Caco-2 (cell line): ENCODE measurements around the gene LPAR3. TPM values are rescaled to one million over a fixed set of nuclear protein-coding genes. Genes with fewer than 3 reads are reported as not detected.

Experiments used
- BruUV-seq: library from RNA; stranded (reverse); fragments of 400-500 nt; replicated peaks from 2 replicates; lab custom pipeline; 2021; lab: Mats Ljungman, UMichigan
- CTCF ChIA-PET: fragments of 300-600 bp; sonication (Branson Sonifier 250); formaldehyde crosslinking; loops from one replicate; lab custom pipeline; 2022; ENCODE audit warnings: antibody characterized with exemption; lab: Charles Lee
- POLR2A ChIA-PET: fragments of 300-600 bp; sonication (Branson Sonifier 250); formaldehyde crosslinking; loops from one replicate; lab custom pipeline; 2022; ENCODE audit warnings: antibody characterized with exemption; lab: Charles Lee
- DNase-seq, 2 experiments: peaks; one replicate each; pipeline versions ENCODE4 v3.0.0 to v3.0.0-alpha.2; 2020 to 2022
- H3K27me3 ChIP-seq: replicated peaks from 2 replicates; pipeline ENCODE4 v1.6.0; 2011; ENCODE audit warnings: low read length; ENCODE audit not compliant: control insufficient read depth, insufficient read depth
- H3K36me3 ChIP-seq: 2 replicates; pipeline ENCODE4 v1.5.1; 2011; ENCODE audit warnings: low read length; ENCODE audit not compliant: control insufficient read depth, insufficient read depth
- H3K4me1 ChIP-seq: fragments of 250-450 bp; sonication (Bioruptor Pico); 2 replicates; pipeline ENCODE4 v1.5.1; 2020; ENCODE audit warnings: mild to moderate bottlenecking
- H3K4me3 ChIP-seq: 2 replicates; pipeline ENCODE4 v1.5.1; 2011; ENCODE audit warnings: low read depth, mild to moderate bottlenecking, control low read depth, low read length
- H3K9me3 ChIP-seq: fragments of 250-450 bp; sonication (Bioruptor Pico); 2 replicates; pipeline ENCODE4 v1.5.1; 2020; ENCODE audit warnings: mild to moderate bottlenecking, moderate library complexity
- H3K27ac Mint-ChIP-seq: one replicate; pipeline ENCODE4 v1.8.0; 2022; ENCODE audit warnings: mixed read lengths; ENCODE audit not compliant: unreplicated experiment
- H3K27me3 Mint-ChIP-seq: one replicate; pipeline ENCODE4 v1.8.0; 2022; ENCODE audit warnings: mixed read lengths; ENCODE audit not compliant: insufficient read depth, unreplicated experiment
- H3K36me3 Mint-ChIP-seq: one replicate; pipeline ENCODE4 v1.8.0; 2022; ENCODE audit warnings: mild to moderate bottlenecking, mixed read lengths; ENCODE audit not compliant: insufficient read depth, unreplicated experiment
- H3K4me1 Mint-ChIP-seq: one replicate; pipeline ENCODE4 v1.8.0; 2022; ENCODE audit warnings: low read depth, mixed read lengths; ENCODE audit not compliant: unreplicated experiment
- H3K4me3 Mint-ChIP-seq: one replicate; pipeline ENCODE4 v1.8.0; 2022; ENCODE audit warnings: mild to moderate bottlenecking, moderate library complexity, mixed read lengths; ENCODE audit not compliant: unreplicated experiment
- H3K9me3 Mint-ChIP-seq: one replicate; pipeline ENCODE4 v1.8.0; 2022; ENCODE audit warnings: mixed read lengths; ENCODE audit not compliant: unreplicated experiment
- CTCF ChIP-seq, 2 experiments: fragments of 200-600 bp in 1 of 2; IDR thresholded peaks; 1 replicate in 1 of 2; 2 replicates in 1 of 2; pipeline versions ENCODE4 v1.5.1 to v1.8.0; 2011 to 2022; ENCODE audit warnings: antibody characterized with exemption in 1 of 2, control low read depth in 1 of 2, inconsistent platforms in 1 of 2, low read depth in 1 of 2, low read length in 1 of 2, mild to moderate bottlenecking in 1 of 2, moderate library complexity in 1 of 2; ENCODE audit not compliant: insufficient read depth in 1 of 2, severe bottlenecking in 1 of 2, unreplicated experiment in 1 of 2
- intact Hi-C: fragments of 100-400 bp; cut with micrococcal nuclease; formaldehyde crosslinking; loops from one replicate; pipeline ENCODE4 v1.10.0; 2022; ENCODE audit not compliant: unreplicated experiment
- total RNA-seq: library from RNA; stranded (reverse); gene quantifications from 2 replicates; pipeline ENCODE4 v1.2.3, GENCODE V29; 2022

LPAR3 gene
- total RNA-seq, 1 experiment from 2014 or later, result not detected

GRCh38 chr1:84929581-84929980 is 36.6 kb upstream of the LPAR3 start:
- peaks cover 21% of the 10 kb centered on the region for H3K27me3 Mint-ChIP-seq
- ChIA-PET CTCF (no interaction called here), POLR2A (no interaction called here)
- no peak overlapping the region for H3K27ac Mint-ChIP-seq
- H3K4me1 Mint-ChIP-seq, result no peaks in the 10 kb centered on the region
- no peaks in the 10 kb centered on the region for H3K9me3 Mint-ChIP-seq
- H3K4me3 ChIP-seq, result no peak overlapping the region
- DNase-seq, result no peak
- TF ChIP-seq CTCF (IDR thresholded peaks at IDR 0.05; ENCODE audit: insufficient read depth in 1 of 2, low read depth in 1 of 2, low read length in 1 of 2, severe bottlenecking in 1 of 2, unreplicated experiment in 1 of 2), result no peak
- no peaks in the 10 kb centered on the region for H3K9me3 ChIP-seq
- no TSS peak for BruUV-seq
- H3K4me1 ChIP-seq, result no peaks in the 10 kb centered on the region
- no peaks in the 10 kb centered on the region for H3K27me3 ChIP-seq
- intact Hi-C loops, result no loop called here
- H3K36me3 ChIP-seq, result no peaks in the 10 kb centered on the region
- no peaks in the 10 kb centered on the region for H3K36me3 Mint-ChIP-seq
- no peak overlapping the region for H3K4me3 Mint-ChIP-seq

- no peak overlapping the region for H3K4me3 Mint-ChIP-seq
- no peaks in the 10 kb centered on the region for H3K27me3 ChIP-seq
- H3K27me3 Mint-ChIP-seq, result peaks cover 21% of the 10 kb centered on the region
- no peaks in the 10 kb centered on the region for H3K9me3 Mint-ChIP-seq
- DNase-seq, result no peak
- TF ChIP-seq CTCF (IDR thresholded peaks at IDR 0.05; ENCODE audit: insufficient read depth in 1 of 2, low read depth in 1 of 2, low read length in 1 of 2, severe bottlenecking in 1 of 2, unreplicated experiment in 1 of 2), result no peak
- no peaks in the 10 kb centered on the region for H3K4me1 Mint-ChIP-seq
- no peaks in the 10 kb centered on the region for H3K36me3 Mint-ChIP-seq
- no peaks in the 10 kb centered on the region for H3K4me1 ChIP-seq
- intact Hi-C loops, result no loop called here
- no peak overlapping the region for H3K4me3 ChIP-seq
- H3K27ac Mint-ChIP-seq, result no peak overlapping the region
- ChIA-PET CTCF (no interaction called here), POLR2A (no interaction called here)
- BruUV-seq, result no TSS peak
- no peaks in the 10 kb centered on the region for H3K36me3 ChIP-seq
- no peaks in the 10 kb centered on the region for H3K9me3 ChIP-seq
Measured at GRCh38 chr1:84928979-84929378, 36.0 kb upstream of the LPAR3 start.

- TF ChIP-seq CTCF (IDR thresholded peaks at IDR 0.05; ENCODE audit: insufficient read depth in 1 of 2, low read depth in 1 of 2, low read length in 1 of 2, severe bottlenecking in 1 of 2, unreplicated experiment in 1 of 2), result no peak
- Mint-ChIP-seq H3K4me1 (no peaks in the 10 kb centered on the region), H3K4me3 (no peak overlapping the region), H3K9me3 (no peaks in the 10 kb centered on the region), H3K36me3 (no peaks in the 10 kb centered on the region), H3K27ac (no peak overlapping the region), H3K27me3 (peaks cover 13% of the 10 kb centered on the region)
- no peak for DNase-seq
- no TSS peak for BruUV-seq
- Histone ChIP-seq H3K27me3 (no peaks in the 10 kb centered on the region), H3K36me3 (no peaks in the 10 kb centered on the region), H3K4me3 (no peak overlapping the region), H3K4me1 (no peaks in the 10 kb centered on the region), H3K9me3 (no peaks in the 10 kb centered on the region)
- intact Hi-C loops, result loop anchor here (5.0 kb wide), 1 partner anchor 1719 kb away; no protein-coding TSS in a partner anchor
- POLR2A ChIA-PET, result no interaction called here
- CTCF ChIA-PET, result no interaction called here
Measured at GRCh38 chr1:84923317-84923716, 30.3 kb upstream of the LPAR3 start.
